ENCODE results near the gene ABI1. TPM values are rescaled to one million over a fixed set of nuclear protein-coding genes. Genes with fewer than 3 reads are reported as not detected.

The ABI1 gene
- total and polyA plus RNA-seq, 4 donors: 25.1 to 70.2 (median 45.3) TPM

DNA sequence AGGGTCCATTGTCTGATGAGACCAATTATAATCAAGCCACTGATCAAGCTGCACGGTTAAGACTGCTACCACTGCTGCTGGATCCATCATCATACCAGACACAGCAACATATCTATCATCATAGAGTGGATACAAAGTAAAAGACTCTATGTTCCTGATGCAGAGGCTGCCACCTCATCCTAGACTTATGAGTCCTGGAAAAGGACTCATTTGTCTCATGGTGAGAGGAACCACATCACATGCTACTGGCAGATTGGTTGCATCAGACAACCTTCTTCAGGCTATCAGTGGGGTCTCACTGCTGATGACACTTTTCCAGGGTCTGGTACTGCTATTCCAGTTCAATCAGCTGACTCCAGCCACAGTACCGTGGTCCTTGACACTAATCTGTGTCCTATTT lies 79.0 kb downstream of the ABI1 start:
- Histone ChIP-seq H3K27ac (ENCODE audit: low read depth in 1 of 2, low read length in 1 of 2) (no peak overlapping the region), H3K4me3 (no peak overlapping the region), H3K27me3 (ENCODE audit: control insufficient read depth in 3 of 3, insufficient read depth in 3 of 3, low read length in 2 of 3) (no peaks in the 10 kb centered on the region), H3K36me3 (ENCODE audit: control insufficient read depth in 4 of 4, insufficient read depth in 4 of 4, low read length in 4 of 4) (no peaks in the 10 kb centered on the region), H3K9me3 (ENCODE audit: control insufficient read depth in 4 of 4, insufficient read depth in 3 of 4, low read length in 3 of 4) (no peaks in the 10 kb centered on the region), H3K4me1 (ENCODE audit: control insufficient read depth in 5 of 5, insufficient read depth in 5 of 5, low read length in 5 of 5) (peaks cover 0 to 32% (median 0%) of the 10 kb centered on the region in 5 donors), H3K9ac (ENCODE audit: insufficient read depth in 1 of 2, low read length in 2 of 2) (no peak overlapping the region)
- no peak for DNase-seq
- ATAC-seq (ENCODE audit: insufficient read depth, low FRiP score): no peak
- 87 to 92% methylated on average over 2 of the region's 2 CpGs for WGBS, 2 donors
- TF ChIP-seq, protein P1, sequence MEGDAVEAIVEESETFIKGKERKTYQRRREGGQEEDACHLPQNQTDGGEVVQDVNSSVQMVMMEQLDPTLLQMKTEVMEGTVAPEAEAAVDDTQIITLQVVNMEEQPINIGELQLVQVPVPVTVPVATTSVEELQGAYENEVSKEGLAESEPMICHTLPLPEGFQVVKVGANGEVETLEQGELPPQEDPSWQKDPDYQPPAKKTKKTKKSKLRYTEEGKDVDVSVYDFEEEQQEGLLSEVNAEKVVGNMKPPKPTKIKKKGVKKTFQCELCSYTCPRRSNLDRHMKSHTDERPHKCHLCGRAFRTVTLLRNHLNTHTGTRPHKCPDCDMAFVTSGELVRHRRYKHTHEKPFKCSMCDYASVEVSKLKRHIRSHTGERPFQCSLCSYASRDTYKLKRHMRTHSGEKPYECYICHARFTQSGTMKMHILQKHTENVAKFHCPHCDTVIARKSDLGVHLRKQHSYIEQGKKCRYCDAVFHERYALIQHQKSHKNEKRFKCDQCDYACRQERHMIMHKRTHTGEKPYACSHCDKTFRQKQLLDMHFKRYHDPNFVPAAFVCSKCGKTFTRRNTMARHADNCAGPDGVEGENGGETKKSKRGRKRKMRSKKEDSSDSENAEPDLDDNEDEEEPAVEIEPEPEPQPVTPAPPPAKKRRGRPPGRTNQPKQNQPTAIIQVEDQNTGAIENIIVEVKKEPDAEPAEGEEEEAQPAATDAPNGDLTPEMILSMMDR (IDR thresholded peaks at IDR 0.05; ENCODE audit: control extremely low read depth, extremely low read depth): no peak

DNA sequence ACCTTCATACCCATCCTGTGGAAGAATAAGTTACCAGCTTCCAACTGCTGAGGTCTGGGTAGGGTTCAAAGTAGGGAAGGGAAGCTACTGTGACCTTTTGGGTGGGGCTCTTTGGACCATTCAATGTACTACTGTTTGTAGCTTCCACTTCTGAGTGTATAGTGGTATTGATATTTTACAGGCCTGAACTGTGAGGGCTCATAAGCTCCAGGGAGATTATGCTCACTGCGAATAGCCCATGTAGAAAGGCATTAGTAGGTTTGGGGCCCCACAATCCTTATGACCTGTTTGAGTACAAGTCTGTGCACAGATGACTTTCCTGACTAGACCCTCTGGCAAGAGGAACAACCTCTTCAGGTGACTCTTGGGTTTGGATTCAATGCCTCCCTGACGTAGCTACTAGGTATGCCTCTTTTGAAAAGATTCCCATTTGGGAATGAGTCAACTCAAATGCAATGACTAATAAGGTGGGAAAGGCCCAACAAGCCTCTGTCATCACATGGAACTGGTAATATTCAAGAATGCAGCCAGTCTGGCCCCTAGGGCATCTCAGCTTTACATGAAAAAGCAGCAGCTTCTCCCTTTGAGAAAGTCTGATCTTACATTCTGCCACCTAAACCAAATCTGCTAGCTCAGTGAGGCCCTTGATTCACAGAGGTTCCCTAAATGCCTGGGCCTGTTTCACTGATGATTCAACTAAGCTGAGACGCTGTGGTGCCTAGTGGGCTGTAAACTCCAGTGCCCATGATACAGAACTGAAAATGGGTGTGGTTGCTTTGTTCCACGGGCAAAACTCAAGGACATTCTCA lies 79.8 kb downstream of the ABI1 start:
- Histone ChIP-seq H3K27ac (ENCODE audit: low read depth in 1 of 2, low read length in 1 of 2) (no peak overlapping the region), H3K9me3 (ENCODE audit: control insufficient read depth in 4 of 4, insufficient read depth in 3 of 4, low read length in 3 of 4) (no peaks in the 10 kb centered on the region), H3K4me1 (ENCODE audit: control insufficient read depth in 5 of 5, insufficient read depth in 5 of 5, low read length in 5 of 5) (peaks cover 0 to 32% (median 0%) of the 10 kb centered on the region in 5 donors), H3K36me3 (ENCODE audit: control insufficient read depth in 4 of 4, insufficient read depth in 4 of 4, low read length in 4 of 4) (peaks cover 0 to 2% (median 0%) of the 10 kb centered on the region in 4 donors), H3K27me3 (ENCODE audit: control insufficient read depth in 3 of 3, insufficient read depth in 3 of 3, low read length in 2 of 3) (no peaks in the 10 kb centered on the region), H3K9ac (ENCODE audit: insufficient read depth in 1 of 2, low read length in 2 of 2) (no peak overlapping the region), H3K4me3 (no peak overlapping the region)
- no peak for DNase-seq
- 67 to 72% methylated on average over 4 of the region's 4 CpGs for WGBS, 2 donors
- TF ChIP-seq, protein P1 (IDR thresholded peaks at IDR 0.05; ENCODE audit: control extremely low read depth, extremely low read depth): no peak
- peak; percentile 60 for ATAC-seq (ENCODE audit: insufficient read depth, low FRiP score)

DNA sequence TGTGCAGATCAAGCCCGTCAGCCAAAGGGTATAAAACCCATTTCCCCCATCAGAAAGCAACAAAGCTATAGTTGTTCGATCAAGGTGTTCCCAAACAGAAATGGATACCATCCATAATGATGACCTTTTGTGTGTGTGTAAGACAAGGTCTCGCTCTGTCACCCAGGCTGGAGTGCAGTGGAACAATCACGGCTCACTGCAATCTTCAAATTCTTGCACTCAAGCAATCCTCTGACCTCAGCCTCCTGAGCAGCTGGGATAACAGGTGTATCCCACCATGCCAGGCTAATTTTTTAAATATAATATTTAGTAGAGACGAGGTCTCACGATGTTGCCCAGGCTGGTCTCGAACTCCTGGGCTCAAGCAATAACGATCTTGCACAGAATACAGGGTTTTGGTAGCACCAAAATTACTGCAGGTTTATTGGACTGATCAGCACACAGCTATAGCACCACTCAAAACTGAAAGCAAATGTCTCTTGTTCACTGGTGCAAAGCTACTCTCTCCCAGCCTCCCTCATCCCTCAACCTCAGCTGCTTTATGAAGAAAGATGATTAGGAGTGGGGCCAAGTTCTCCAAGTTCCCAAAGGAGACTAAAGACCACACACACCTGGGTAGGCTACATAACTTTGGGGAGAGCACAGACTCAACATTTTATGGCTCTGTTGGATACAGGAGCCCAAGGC lies 80.5 kb downstream of the ABI1 start:
- Histone ChIP-seq H3K27ac (ENCODE audit: low read depth in 1 of 2, low read length in 1 of 2) (no peak overlapping the region), H3K36me3 (ENCODE audit: control insufficient read depth in 4 of 4, insufficient read depth in 4 of 4, low read length in 4 of 4) (peaks cover 0 to 2% (median 0%) of the 10 kb centered on the region in 4 donors), H3K27me3 (ENCODE audit: control insufficient read depth in 3 of 3, insufficient read depth in 3 of 3, low read length in 2 of 3) (no peaks in the 10 kb centered on the region), H3K4me1 (ENCODE audit: control insufficient read depth in 5 of 5, insufficient read depth in 5 of 5, low read length in 5 of 5) (peaks cover 0 to 32% (median 0%) of the 10 kb centered on the region in 5 donors), H3K9me3 (ENCODE audit: control insufficient read depth in 4 of 4, insufficient read depth in 3 of 4, low read length in 3 of 4) (no peaks in the 10 kb centered on the region), H3K4me3 (no peak overlapping the region), H3K9ac (ENCODE audit: insufficient read depth in 1 of 2, low read length in 2 of 2) (no peak overlapping the region)
- DNase-seq: no peak
- no peak for ATAC-seq (ENCODE audit: insufficient read depth, low FRiP score)
- 96 to 98% methylated on average over 8 of the region's 8 CpGs for WGBS, 2 donors
- TF ChIP-seq, protein P1 (IDR thresholded peaks at IDR 0.05; ENCODE audit: control extremely low read depth, extremely low read depth): no peak

Data from lung (tissue), 12 donors.